ENCODE measurements around the gene HRH1.

HRH1 gene

DNA sequence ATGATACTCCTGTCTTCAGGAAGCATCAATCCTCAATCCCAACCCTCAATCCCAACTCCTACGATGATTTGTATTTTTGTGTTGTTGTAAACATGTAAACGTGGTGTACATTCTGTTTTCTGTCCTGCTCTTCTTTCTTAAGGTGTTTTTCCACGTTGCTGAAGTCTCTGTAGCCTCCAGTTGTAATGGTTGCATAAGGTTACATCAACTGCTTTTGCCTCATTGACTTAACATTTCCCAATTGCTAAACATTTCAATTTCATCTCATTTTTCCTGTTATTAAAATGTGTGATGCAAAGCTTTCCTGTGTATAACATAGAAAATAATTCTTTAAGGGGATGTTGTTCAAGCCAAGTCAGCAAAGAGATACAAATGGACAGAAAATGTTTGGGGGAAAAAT lies 33.4 kb downstream of the HRH1 start:
- H3K36me3 ChIP-seq, result no peaks in the 10 kb centered on the region
- no peaks in the 10 kb centered on the region for H3K27me3 ChIP-seq (ENCODE audit: insufficient read depth, low read depth, severe bottlenecking)
- H3K27ac ChIP-seq, result no peak overlapping the region
- TF ChIP-seq, protein P1, sequence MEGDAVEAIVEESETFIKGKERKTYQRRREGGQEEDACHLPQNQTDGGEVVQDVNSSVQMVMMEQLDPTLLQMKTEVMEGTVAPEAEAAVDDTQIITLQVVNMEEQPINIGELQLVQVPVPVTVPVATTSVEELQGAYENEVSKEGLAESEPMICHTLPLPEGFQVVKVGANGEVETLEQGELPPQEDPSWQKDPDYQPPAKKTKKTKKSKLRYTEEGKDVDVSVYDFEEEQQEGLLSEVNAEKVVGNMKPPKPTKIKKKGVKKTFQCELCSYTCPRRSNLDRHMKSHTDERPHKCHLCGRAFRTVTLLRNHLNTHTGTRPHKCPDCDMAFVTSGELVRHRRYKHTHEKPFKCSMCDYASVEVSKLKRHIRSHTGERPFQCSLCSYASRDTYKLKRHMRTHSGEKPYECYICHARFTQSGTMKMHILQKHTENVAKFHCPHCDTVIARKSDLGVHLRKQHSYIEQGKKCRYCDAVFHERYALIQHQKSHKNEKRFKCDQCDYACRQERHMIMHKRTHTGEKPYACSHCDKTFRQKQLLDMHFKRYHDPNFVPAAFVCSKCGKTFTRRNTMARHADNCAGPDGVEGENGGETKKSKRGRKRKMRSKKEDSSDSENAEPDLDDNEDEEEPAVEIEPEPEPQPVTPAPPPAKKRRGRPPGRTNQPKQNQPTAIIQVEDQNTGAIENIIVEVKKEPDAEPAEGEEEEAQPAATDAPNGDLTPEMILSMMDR (IDR thresholded peaks at IDR 0.05; ENCODE audit: low read depth, low read length), result no peak
- H3K4me3 ChIP-seq (ENCODE audit: low read depth, low read length), result no peak overlapping the region
- H3K9me3 ChIP-seq (ENCODE audit: severe bottlenecking), result no peaks in the 10 kb centered on the region
- DNase-seq, result no peak

- TF ChIP-seq, protein P1 (IDR thresholded peaks at IDR 0.05; ENCODE audit: low read depth, low read length), result no peak
These were observed 33.9 kb downstream of the HRH1 start for GRCh38 chr3:11188231-11188630.

DNA sequence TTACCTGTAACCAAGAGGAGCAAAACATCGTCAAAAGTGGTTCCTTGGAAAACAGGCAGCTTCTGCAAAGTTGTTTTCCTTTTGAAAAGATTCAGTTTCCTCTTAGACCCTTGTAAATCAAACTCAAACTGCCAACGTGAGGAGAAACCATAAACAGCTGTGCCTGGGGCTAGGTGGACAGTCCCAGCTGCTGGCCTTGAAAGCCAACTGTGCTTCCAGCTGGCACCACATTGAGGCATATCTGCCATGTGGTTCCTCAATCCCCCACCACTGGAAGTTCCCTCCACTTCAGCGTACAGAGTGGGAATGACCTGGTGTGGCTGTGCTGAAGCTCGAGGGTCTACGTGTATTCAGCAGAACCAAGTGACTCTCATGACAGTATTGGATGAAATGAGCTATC lies 40.9 kb downstream of the HRH1 start:
- H3K27ac ChIP-seq, result no peak overlapping the region
- no peak overlapping the region for H3K4me3 ChIP-seq (ENCODE audit: low read depth, low read length)
- no peaks in the 10 kb centered on the region for H3K9me3 ChIP-seq (ENCODE audit: severe bottlenecking)
- no peak for DNase-seq
- TF ChIP-seq, protein P1 (IDR thresholded peaks at IDR 0.05; ENCODE audit: low read depth, low read length), result no peak
- no peaks in the 10 kb centered on the region for H3K36me3 ChIP-seq
- no peaks in the 10 kb centered on the region for H3K27me3 ChIP-seq (ENCODE audit: insufficient read depth, low read depth, severe bottlenecking)

More at GRCh38 chr3:11188231-11188630, 33.9 kb downstream of the HRH1 start:
- Histone ChIP-seq H3K27ac (no peak overlapping the region), H3K4me3 (ENCODE audit: low read depth, low read length) (no peak overlapping the region), H3K36me3 (no peaks in the 10 kb centered on the region), H3K27me3 (ENCODE audit: insufficient read depth, low read depth, severe bottlenecking) (no peaks in the 10 kb centered on the region), H3K9me3 (ENCODE audit: severe bottlenecking) (no peaks in the 10 kb centered on the region)
- DNase-seq, result no peak

- no peak for DNase-seq
- H3K9me3 ChIP-seq (ENCODE audit: severe bottlenecking), result no peaks in the 10 kb centered on the region
- H3K4me3 ChIP-seq (ENCODE audit: low read depth, low read length), result no peak overlapping the region
- no peaks in the 10 kb centered on the region for H3K36me3 ChIP-seq
- TF ChIP-seq, protein P1 (IDR thresholded peaks at IDR 0.05; ENCODE audit: low read depth, low read length), result no peak
- H3K27me3 ChIP-seq (ENCODE audit: insufficient read depth, low read depth, severe bottlenecking), result no peaks in the 10 kb centered on the region
- H3K27ac ChIP-seq, result no peak overlapping the region
These were observed 41.5 kb downstream of the HRH1 start for GRCh38 chr3:11195721-11196332.

GRCh38 chr3:11197484-11197883 lies 43.2 kb downstream of the HRH1 start:
- TF ChIP-seq, protein P1 (IDR thresholded peaks at IDR 0.05; ENCODE audit: low read depth, low read length), result no peak
- H3K27ac ChIP-seq, result no peak overlapping the region
- DNase-seq, result no peak
- no peaks in the 10 kb centered on the region for H3K27me3 ChIP-seq (ENCODE audit: insufficient read depth, low read depth, severe bottlenecking)
- no peaks in the 10 kb centered on the region for H3K9me3 ChIP-seq (ENCODE audit: severe bottlenecking)
- no peak overlapping the region for H3K4me3 ChIP-seq (ENCODE audit: low read depth, low read length)
- H3K36me3 ChIP-seq, result no peaks in the 10 kb centered on the region

DNA sequence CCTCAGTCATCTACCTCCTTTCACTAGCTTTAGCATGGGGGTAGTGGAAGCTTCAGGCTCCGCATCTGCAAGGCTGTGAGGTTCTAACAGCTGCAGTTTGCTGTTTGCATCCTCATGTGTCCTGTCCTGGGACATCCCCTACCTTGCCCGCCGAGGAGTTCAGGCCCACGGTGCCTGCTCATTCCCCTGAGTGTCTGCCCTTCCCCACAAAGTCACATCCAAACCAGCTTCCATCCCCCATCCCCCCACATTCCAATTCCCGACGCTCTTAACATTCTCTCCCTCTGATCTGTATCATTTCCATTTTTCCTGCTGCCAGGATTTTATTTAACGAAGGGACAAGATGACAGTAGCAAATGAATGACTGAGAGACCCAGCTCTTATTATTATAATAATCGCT lies 43.8 kb downstream of the HRH1 start:
- no peak overlapping the region for H3K27ac ChIP-seq
- DNase-seq, result no peak
- no peaks in the 10 kb centered on the region for H3K27me3 ChIP-seq (ENCODE audit: insufficient read depth, low read depth, severe bottlenecking)
- H3K4me3 ChIP-seq (ENCODE audit: low read depth, low read length), result no peak overlapping the region
- TF ChIP-seq, protein P1 (IDR thresholded peaks at IDR 0.05; ENCODE audit: low read depth, low read length), result no peak
- H3K36me3 ChIP-seq, result no peaks in the 10 kb centered on the region
- no peaks in the 10 kb centered on the region for H3K9me3 ChIP-seq (ENCODE audit: severe bottlenecking)
